Hepatocyte (in vitro differentiated cells): ENCODE data around the gene APBA2. TPM values are rescaled to one million over a fixed set of nuclear protein-coding genes. Genes with fewer than 3 reads are reported as not detected.

Source experiments
- DNase-seq: peaks from one replicate; pipeline ENCODE4 v3.0.0-alpha.2; 2016; ENCODE audit warnings: low spot score
- H2AFZ ChIP-seq: fragments of 200-600 bp; sonication (generic); 2 replicates; pipeline ENCODE4 v1.6.0; 2016; ENCODE audit warnings: antibody characterized with exemption, mild to moderate bottlenecking
- H3K27ac ChIP-seq: fragments of 200-600 bp; sonication (generic); 2 replicates; pipeline ENCODE4 v1.5.1; 2016; ENCODE audit warnings: mild to moderate bottlenecking
- H3K27me3 ChIP-seq: fragments of 200-600 bp; sonication (generic); 2 replicates; pipeline ENCODE4 v1.6.1; 2016
- H3K36me3 ChIP-seq: fragments of 200-600 bp; sonication (generic); replicated peaks from 2 replicates; pipeline ENCODE4 v1.5.1; 2016; ENCODE audit warnings: low read depth; ENCODE audit not compliant: insufficient read depth
- H3K4me1 ChIP-seq: fragments of 200-600 bp; sonication (generic); 2 replicates; pipeline ENCODE4 v1.5.1; 2016; ENCODE audit warnings: mild to moderate bottlenecking, moderate library complexity; ENCODE audit not compliant: insufficient read depth
- H3K4me2 ChIP-seq: fragments of 200-600 bp; sonication (generic); 2 replicates; pipeline ENCODE4 v1.6.0; 2016
- H3K4me3 ChIP-seq: fragments of 200-600 bp; sonication (generic); 2 replicates; pipeline ENCODE4 v1.5.1; 2016; ENCODE audit warnings: mild to moderate bottlenecking
- H3K79me2 ChIP-seq: fragments of 200-600 bp; sonication (generic); 2 replicates; pipeline ENCODE4 v1.6.0; 2017; ENCODE audit warnings: mild to moderate bottlenecking
- H3K9me2 ChIP-seq: fragments of 200-600 bp; sonication (generic); replicated peaks from 2 replicates; pipeline ENCODE4 v1.6.0; 2017; ENCODE audit warnings: mild to moderate bottlenecking; ENCODE audit not compliant: insufficient read depth
- H3K9me3 ChIP-seq: fragments of 200-600 bp; sonication (generic); 2 replicates; pipeline ENCODE4 v1.5.1; 2016; ENCODE audit warnings: low read depth, mild to moderate bottlenecking
- H4K20me1 ChIP-seq: fragments of 200-600 bp; sonication (generic); 2 replicates; pipeline ENCODE4 v1.6.0; 2016; ENCODE audit warnings: mild to moderate bottlenecking; ENCODE audit not compliant: insufficient read depth, poor library complexity, severe bottlenecking
- CTCF ChIP-seq: fragments of 200-600 bp; sonication (generic); IDR thresholded peaks from 2 replicates; pipeline ENCODE4 v1.5.1; 2016; ENCODE audit warnings: antibody characterized with exemption, mild to moderate bottlenecking; ENCODE audit not compliant: poor library complexity
- EZH2 ChIP-seq: fragments of 200-600 bp; sonication (generic); IDR thresholded peaks from 2 replicates; pipeline ENCODE4 v1.6.1; 2016; ENCODE audit warnings: antibody characterized with exemption, mild to moderate bottlenecking, borderline replicate concordance
- EZH2phosphoT487 ChIP-seq: fragments of 200-600 bp; sonication (generic); IDR thresholded peaks from one replicate; pipeline ENCODE4 v1.6.1; 2018; ENCODE audit warnings: antibody characterized with exemption, mild to moderate bottlenecking, low read depth, moderate library complexity; ENCODE audit not compliant: unreplicated experiment, severe bottlenecking
- WGBS: methylation state at CpG from one replicate; pipeline ENCODE4 v1.1.6; 2016; ENCODE audit warnings: low lambda C conversion rate; ENCODE audit errors: missing lambda C conversion rate; 5-methylcytosine and 5-hydroxymethylcytosine counted together
- polyA plus RNA-seq: library from polyadenylated mRNA; unstranded; fragments of >200 nt; fragmentation: Nextera tagmentation; extraction: Ambion mirVana; gene quantifications from 2 replicates; pipeline ENCODE4 v1.2.1, GENCODE V29; 2016
- total RNA-seq: library from RNA; depleted of rRNA; stranded (reverse); fragments of >200 nt; gene quantifications from 2 replicates; pipeline ENCODE4 v1.2.3, GENCODE V29; 2014

Gene APBA2
- total and polyA plus RNA-seq, 2 experiments from 2014 or later: 8.4 to 10.1 TPM

GRCh38 chr15:29057856-29058255 lies 172.1 kb downstream of the APBA2 start:
- no peak overlapping the region for H3K4me2 ChIP-seq
- H3K27ac ChIP-seq: no peak overlapping the region
- no peaks in the 10 kb centered on the region for H3K4me1 ChIP-seq
- H3K79me2 ChIP-seq: no peaks in the 10 kb centered on the region
- WGBS: 97% methylated on average over 8 of the region's 8 CpGs
- TF ChIP-seq EZH2phosphoT487: no peak
- TF ChIP-seq CTCF: no peak
- no peak for TF ChIP-seq EZH2
- no peak overlapping the region for H2AFZ ChIP-seq
- DNase-seq: no peak
- no peak overlapping the region for H3K4me3 ChIP-seq
- no peaks in the 10 kb centered on the region for H3K9me3 ChIP-seq
- no peaks in the 10 kb centered on the region for H3K9me2 ChIP-seq
- no peaks in the 10 kb centered on the region for H4K20me1 ChIP-seq
- H3K27me3 ChIP-seq: no peaks in the 10 kb centered on the region
- no peaks in the 10 kb centered on the region for H3K36me3 ChIP-seq

GRCh38 chr15:29058903-29059539 lies 173.2 kb downstream of the APBA2 start:
- no peak for TF ChIP-seq EZH2
- TF ChIP-seq CTCF: no peak
- TF ChIP-seq EZH2phosphoT487: no peak
- H3K27ac ChIP-seq: no peak overlapping the region
- H4K20me1 ChIP-seq: no peaks in the 10 kb centered on the region
- no peak overlapping the region for H3K4me2 ChIP-seq
- WGBS: 93% methylated on average over 6 of the region's 6 CpGs
- H3K9me3 ChIP-seq: no peaks in the 10 kb centered on the region
- H3K4me1 ChIP-seq: no peaks in the 10 kb centered on the region
- no peaks in the 10 kb centered on the region for H3K27me3 ChIP-seq
- H3K79me2 ChIP-seq: no peaks in the 10 kb centered on the region
- no peak overlapping the region for H3K4me3 ChIP-seq
- no peaks in the 10 kb centered on the region for H3K36me3 ChIP-seq
- H3K9me2 ChIP-seq: no peaks in the 10 kb centered on the region
- H2AFZ ChIP-seq: no peak overlapping the region
- no peak for DNase-seq

GRCh38 chr15:29059871-29060640 lies 174.3 kb downstream of the APBA2 start:
- Histone ChIP-seq H3K27me3 (no peaks in the 10 kb centered on the region), H2AFZ (no peak overlapping the region), H3K27ac (no peak overlapping the region), H3K4me2 (no peak overlapping the region), H3K4me1 (no peaks in the 10 kb centered on the region), H3K9me3 (no peaks in the 10 kb centered on the region), H3K4me3 (no peak overlapping the region), H3K9me2 (no peaks in the 10 kb centered on the region), H4K20me1 (no peaks in the 10 kb centered on the region), H3K79me2 (no peaks in the 10 kb centered on the region), H3K36me3 (no peaks in the 10 kb centered on the region)
- 96% methylated on average over 16 of the region's 16 CpGs for whole genome bisulfite sequencing
- no peak for DNase-seq
- TF ChIP-seq CTCF (no peak), EZH2 (no peak), EZH2phosphoT487 (no peak)
